ENCODE measurements around the gene SLC4A7.

DNA sequence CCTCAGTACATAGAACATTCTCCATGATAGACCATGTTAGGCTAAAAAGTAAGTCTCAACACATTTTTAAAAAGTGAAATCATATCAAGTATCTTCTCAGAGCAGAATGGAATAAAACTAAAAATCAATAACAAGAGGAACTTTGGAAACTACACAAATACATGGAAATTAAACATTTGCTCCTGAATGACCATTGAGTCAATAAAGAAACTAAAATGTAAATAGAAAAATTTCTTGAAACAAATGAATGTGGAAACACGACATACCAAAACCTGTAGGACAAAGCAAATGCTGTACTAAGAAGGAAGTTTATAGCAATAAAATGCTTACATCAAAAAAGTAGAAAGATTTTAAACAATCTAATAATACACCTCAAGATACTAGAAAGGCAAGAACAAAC is 148.6 kb downstream of the SLC4A7 start:
- no peak for TF ChIP-seq CTCF (conservative IDR thresholded peaks at IDR 0.05; ENCODE audit: low read length)
- no peak for TF ChIP-seq EZH2phosphoT487 (IDR thresholded peaks at IDR 0.05; ENCODE audit: borderline replicate concordance, low read depth, low read length)
